H1 (cell line): ENCODE results near the gene FAM53B. TPM values are rescaled to one million over a fixed set of nuclear protein-coding genes. Genes with fewer than 3 reads are reported as not detected.

Experiments used
- CTCF ChIA-PET: fragments of 300-600 bp; sonication (Branson Sonifier 250); formaldehyde crosslinking; loops from one replicate; lab custom pipeline; 2021; ENCODE audit not compliant: partially characterized antibody; lab: Charles Lee
- POLR2A ChIA-PET: fragments of 300-600 bp; sonication (Branson Sonifier 250); formaldehyde crosslinking; loops from one replicate; lab custom pipeline; 2021; ENCODE audit warnings: inconsistent platforms; ENCODE audit not compliant: partially characterized antibody; lab: Charles Lee
- DNase-seq, 2 experiments: peaks; one replicate each; pipeline versions ENCODE4 v3.0.0 to v3.0.0-alpha.2; 2010 to 2022; ENCODE audit warnings: low spot score in 2 of 2, low read depth in 1 of 2, mixed read lengths in 1 of 2
- FAIRE-seq: peaks from 2 replicates; lab custom pipeline; 2011; peaks lifted over from hg19 to GRCh38; lab: Jason Lieb, UNC
- H2AFZ ChIP-seq: 2 replicates; pipeline ENCODE4 v1.8.1; 2012; ENCODE audit warnings: low read length, inconsistent platforms
- H2AK5ac ChIP-seq: 2 replicates; pipeline ENCODE4 v1.6.1; 2013; ENCODE audit warnings: low read depth, low read length
- H2BK120ac ChIP-seq: replicated peaks from 2 replicates; pipeline ENCODE3; 2013; ENCODE audit warnings: low read depth, low read length, inconsistent platforms
- H2BK12ac ChIP-seq: 2 replicates; pipeline ENCODE4 v1.6.1; 2013; ENCODE audit warnings: low read depth, low read length
- H2BK15ac ChIP-seq: 2 replicates; pipeline ENCODE4 v1.6.1; 2013; ENCODE audit warnings: low read length
- H2BK20ac ChIP-seq: 2 replicates; pipeline ENCODE4 v1.6.1; 2013; ENCODE audit warnings: low read length
- H2BK5ac ChIP-seq: 2 replicates; pipeline ENCODE4 v1.6.1; 2013; ENCODE audit warnings: low read depth, low read length
- H3K14ac ChIP-seq: 2 replicates; pipeline ENCODE4 v1.6.1; 2013; ENCODE audit warnings: inconsistent platforms; ENCODE audit not compliant: insufficient read length
- H3K18ac ChIP-seq: 2 replicates; pipeline ENCODE4 v1.6.1; 2013; ENCODE audit warnings: low read length; ENCODE audit errors: extremely low read depth
- H3K23ac ChIP-seq: 2 replicates; pipeline ENCODE4 v1.6.1; 2013; ENCODE audit warnings: inconsistent platforms; ENCODE audit not compliant: insufficient read length
- H3K23me2 ChIP-seq: 2 replicates; pipeline ENCODE4 v1.6.1; 2013; ENCODE audit warnings: low read depth, low read length
- H3K27ac ChIP-seq: 2 replicates; pipeline ENCODE4 v1.6.1; 2011; ENCODE audit warnings: low read depth, low read length, inconsistent platforms
- H3K27me3 ChIP-seq, 4 experiments: replicated peaks in 1 of 4; 1 replicate in 1 of 4; 2 replicates in 3 of 4; pipeline versions ENCODE4 v1.6.1 to v1.8.1; 2011 to 2013; ENCODE audit warnings: low read length in 3 of 4, mild to moderate bottlenecking in 3 of 4, inconsistent platforms in 2 of 4, mixed read lengths in 2 of 4, moderate library complexity in 1 of 4; ENCODE audit not compliant: control insufficient read depth in 3 of 4, insufficient read depth in 3 of 4; ENCODE audit errors: extremely low read depth in 1 of 4
- H3K36me3 ChIP-seq, 4 experiments: 2 replicates each; pipeline versions ENCODE4 v1.6.1 to v1.8.1; 2011 to 2013; ENCODE audit warnings: mild to moderate bottlenecking in 4 of 4, low read length in 3 of 4, moderate library complexity in 2 of 4, control low read depth in 1 of 4, inconsistent platforms in 1 of 4; ENCODE audit not compliant: insufficient read depth in 4 of 4, control insufficient read depth in 2 of 4
- H3K4ac ChIP-seq: replicated peaks from 2 replicates; pipeline ENCODE3; 2013; ENCODE audit warnings: low read length, low read depth, mixed read lengths, inconsistent platforms; ENCODE audit not compliant: insufficient read length
- H3K4me1 ChIP-seq, 4 experiments: replicated peaks in 1 of 4; 1 replicate in 1 of 4; 2 replicates in 3 of 4; pipeline versions ENCODE4 v1.6.1 to v1.8.1; 2011 to 2013; ENCODE audit warnings: low read length in 3 of 4, inconsistent platforms in 2 of 4, mixed read lengths in 1 of 4; ENCODE audit not compliant: insufficient read depth in 4 of 4, control insufficient read depth in 3 of 4
- H3K4me2 ChIP-seq, 2 experiments: 2 replicates each; pipeline versions ENCODE4 v1.6.1 to v1.8.1; 2011 to 2013; ENCODE audit warnings: low read depth in 2 of 2, low read length in 2 of 2, control low read depth in 1 of 2, inconsistent platforms in 1 of 2, mild to moderate bottlenecking in 1 of 2; ENCODE audit not compliant: insufficient read depth in 1 of 2
- H3K4me3 ChIP-seq, 4 experiments: fragments of 200-600, 300-600 bp in 1 of 4; sonication (generic), shearing (Covaris generic), sonication (Bioruptor Twin) in 1 of 4; 2 replicates each; pipeline versions ENCODE4 v1.5.1 to v1.8.1; 2011 to 2016; ENCODE audit warnings: low read length in 4 of 4, low read depth in 3 of 4, control low read depth in 2 of 4, inconsistent platforms in 2 of 4, mild to moderate bottlenecking in 2 of 4, mixed read lengths in 1 of 4, moderate library complexity in 1 of 4; ENCODE audit not compliant: insufficient read depth in 2 of 4; ENCODE audit errors: extremely low read depth in 1 of 4
- H3K56ac ChIP-seq: replicated peaks from 2 replicates; pipeline ENCODE3; 2013; ENCODE audit warnings: low read depth, mild to moderate bottlenecking, mixed read lengths, low read length, inconsistent platforms; ENCODE audit not compliant: insufficient read length
- H3K79me1 ChIP-seq: 2 replicates; pipeline ENCODE4 v1.6.1; 2013; ENCODE audit warnings: low read depth, low read length, control low read depth
- H3K79me2 ChIP-seq, 2 experiments: 2 replicates each; pipeline versions ENCODE4 v1.6.1 to v1.8.1; 2012 to 2013; ENCODE audit warnings: low read length in 2 of 2, mild to moderate bottlenecking in 2 of 2, inconsistent platforms in 1 of 2; ENCODE audit not compliant: insufficient read depth in 2 of 2, control insufficient read depth in 1 of 2
- H3K9ac ChIP-seq, 4 experiments: replicated peaks in 1 of 4; 1 replicate in 1 of 4; 2 replicates in 3 of 4; pipeline versions ENCODE4 v1.6.1 to v1.8.1; 2011 to 2013; ENCODE audit warnings: low read depth in 3 of 4, low read length in 3 of 4, control low read depth in 2 of 4, mild to moderate bottlenecking in 2 of 4, moderate library complexity in 2 of 4, inconsistent platforms in 1 of 4; ENCODE audit errors: extremely low read depth in 1 of 4
- H3K9me3 ChIP-seq, 2 experiments: 2 replicates each; pipeline versions ENCODE4 v1.6.1 to v1.8.1; 2012 to 2013; ENCODE audit warnings: mild to moderate bottlenecking in 2 of 2, moderate library complexity in 2 of 2, control low read depth in 1 of 2, inconsistent platforms in 1 of 2, low read depth in 1 of 2, low read length in 1 of 2, mixed read lengths in 1 of 2; ENCODE audit not compliant: insufficient read depth in 2 of 2
- H4K20me1 ChIP-seq, 2 experiments: replicated peaks in 1 of 2; 2 replicates each; pipeline versions ENCODE3 to v1.8.1; 2011 to 2013; ENCODE audit warnings: inconsistent platforms in 2 of 2, low read length in 2 of 2, mild to moderate bottlenecking in 1 of 2; ENCODE audit not compliant: insufficient read depth in 2 of 2, control insufficient read depth in 1 of 2
- H4K5ac ChIP-seq: 2 replicates; pipeline ENCODE4 v1.6.1; 2013; ENCODE audit warnings: low read length, low read depth, mixed read lengths, inconsistent platforms; ENCODE audit not compliant: insufficient read length
- H4K8ac ChIP-seq: 2 replicates; pipeline ENCODE4 v1.8.0; 2013; ENCODE audit warnings: mild to moderate bottlenecking, moderate library complexity, low read length, inconsistent platforms; ENCODE audit not compliant: insufficient read depth; ENCODE audit errors: extremely low read depth
- H4K91ac ChIP-seq: replicated peaks from 2 replicates; pipeline ENCODE3; 2013; ENCODE audit warnings: low read length, mixed read lengths, inconsistent platforms; ENCODE audit not compliant: insufficient read length
- ATF2 ChIP-seq: IDR thresholded peaks from 2 replicates; pipeline ENCODE4 v1.6.1; 2012; ENCODE audit warnings: low read length, inconsistent platforms
- BCL11A ChIP-seq, 2 experiments: IDR thresholded peaks; one replicate each; pipeline ENCODE4 v1.6.1; 2011; ENCODE audit warnings: low read depth in 2 of 2, low read length in 2 of 2, mild to moderate bottlenecking in 2 of 2
- CBX5 ChIP-seq: fragments of 300-800, 300-1000 bp; sonication (generic); IDR thresholded peaks from 2 replicates; pipeline ENCODE4 v1.7.1; 2016; ENCODE audit warnings: antibody characterized with exemption, low read length, low read depth
- JUND ChIP-seq: IDR thresholded peaks from 2 replicates; pipeline ENCODE4 v1.6.1; 2011; ENCODE audit warnings: mild to moderate bottlenecking, improper control_type of control experiment, low read length
- KDM5A ChIP-seq: fragments of 200-600 bp; IDR thresholded peaks from 2 replicates; pipeline ENCODE4 v1.7.1; 2012; ENCODE audit warnings: mild to moderate bottlenecking, low read length, inconsistent platforms, mixed read lengths
- POLR2A ChIP-seq, 2 experiments: IDR thresholded peaks; 1 replicate in 1 of 2; 2 replicates in 1 of 2; pipeline ENCODE4 v1.6.1; 2011; ENCODE audit warnings: low read depth in 2 of 2, low read length in 2 of 2, mild to moderate bottlenecking in 2 of 2; ENCODE audit errors: control extremely low read depth in 1 of 2
- POLR2AphosphoS5 ChIP-seq: IDR thresholded peaks from 2 replicates; pipeline ENCODE4 v1.6.1; 2011; ENCODE audit warnings: low read depth, low read length
- USF2 ChIP-seq: IDR thresholded peaks from 2 replicates; pipeline ENCODE4 v1.6.1; 2011; ENCODE audit warnings: low read length, improper control_type of control experiment
- WGBS, 2 experiments: shearing (Covaris generic) in 1 of 2; methylation state at CpG; one replicate each; pipeline versions ENCODE4 v1.1.6 to v1.1.7; 2013 to 2015; ENCODE audit warnings: low lambda C conversion rate in 2 of 2, mixed read lengths in 2 of 2, inconsistent platforms in 1 of 2, low coverage in 1 of 2, missing lambda C conversion rate in 1 of 2; ENCODE audit not compliant: insufficient replicate concordance in 2 of 2, insufficient coverage in 1 of 2, insufficient read length in 1 of 2; ENCODE audit errors: extremely low coverage in 1 of 2, missing lambda C conversion rate in 1 of 2; 5-methylcytosine and 5-hydroxymethylcytosine counted together
- polyA plus RNA-seq, 7 experiments: library from polyadenylated mRNA; depleted of rRNA in 3 of 7; stranded (reverse) in 5 of 7; unstranded in 2 of 7; fragments of >200 nt in 5 of 7; fragments of 200-250 nt in 2 of 7; gene quantifications; 1 replicate in 5 of 7; 2 replicates in 1 of 7; 4 replicates in 1 of 7; pipeline versions ENCODE4 v1.2.1 to v1.2.3, GENCODE V29; 2011 to 2013; ENCODE audit warnings: missing spikeins in 2 of 7, mixed read lengths in 2 of 7
- total RNA-seq: library from RNA; stranded (reverse); fragmentation: NEBNext Ultra II Directional; extraction: Animal tissue kit (Norgen Biotek cat#: 25700); gene quantifications from 2 replicates; pipeline ENCODE4 v1.2.1, GENCODE V29; 2021

FAM53B gene
- total and polyA plus RNA-seq, 2 of the 8 experiments (the other 6 are each of a cell fraction or from before 2014, with no cell fraction given), result 5.3 to 14.4 TPM

- Histone ChIP-seq H2AK5ac (no peak overlapping the region), H3K4ac (no peak overlapping the region), H4K91ac (no peak overlapping the region), H3K9me3 (no peaks in the 10 kb centered on the region), H3K27ac (no peak overlapping the region), H2BK5ac (no peak overlapping the region), H3K4me2 (no peak overlapping the region), H3K4me3 (no peak overlapping the region), H3K56ac (no peak overlapping the region), H4K20me1 (peaks cover 0 to 2% of the 10 kb centered on the region in 2 experiments), H3K23me2 (no peaks in the 10 kb centered on the region), H3K79me1 (no peaks in the 10 kb centered on the region), H3K4me1 (peaks cover 0 to 10% (median 5%) of the 10 kb centered on the region in 4 experiments; a peak in 2 of 7 replicates), H2BK20ac (no peak overlapping the region), H3K27me3 (no peaks in the 10 kb centered on the region), H2BK15ac (no peak overlapping the region), H4K5ac (no peak overlapping the region), H2AFZ (no peak overlapping the region), H2BK120ac (no peak overlapping the region), H3K79me2 (no peaks in the 10 kb centered on the region), H4K8ac (no peak overlapping the region), H3K9ac (no peak overlapping the region; a peak in 1 of 7 replicates), H3K18ac (no peak overlapping the region), H3K14ac (no peak overlapping the region), H3K23ac (no peak overlapping the region), H3K36me3 (peaks cover 0 to 2% (median 0%) of the 10 kb centered on the region in 4 experiments; a peak in 2 of 8 replicates), H2BK12ac (no peak overlapping the region)
- DNase-seq (no peak), FAIRE-seq (no peak)
- POLR2A ChIA-PET, result interaction anchor here (1.0 kb wide), 1 partner anchor 22 kb away, joined by 3 read pairs; no protein-coding TSS in a partner anchor
- CTCF ChIA-PET, result interaction anchor here (0.7 to 3.1 kb wide), 14 partner anchors 10 to 137 kb away, joined by 3 to 19 read pairs (median 4); no protein-coding TSS in a partner anchor
- WGBS, 2 experiments, result 95% methylated on average over 12 of the region's 12 CpGs; no CpG with 5 or more reads in 1 of the 2 experiments
- no peak for TF ChIP-seq JUND
- no peak for TF ChIP-seq CBX5
- TF ChIP-seq BCL11A (IDR thresholded peaks at IDR 0.05; ENCODE audit: low read depth in 2 of 2, low read length in 2 of 2), result no peak
- TF ChIP-seq KDM5A, result no peak
- TF ChIP-seq USF2, result no peak
- TF ChIP-seq POLR2A (IDR thresholded peaks at IDR 0.05; ENCODE audit: control extremely low read depth in 1 of 2, low read depth in 2 of 2, low read length in 2 of 2), result no peak
- TF ChIP-seq POLR2AphosphoS5, result no peak
- no peak for TF ChIP-seq ATF2
These were observed 57.3 kb downstream of the FAM53B start for GRCh38 chr10:124686707-124687376.
